GM19395 (cell line): ENCODE data around the gene BARHL2.

Source experiments
- ATAC-seq: cut with Tn5 transposase; IDR thresholded peaks from one replicate; pipeline ENCODE4 v1.9.1; 2021; ENCODE audit warnings: mild to moderate bottlenecking, moderate library complexity; ENCODE audit not compliant: unreplicated experiment

The BARHL2 gene

GRCh38 chr1:90716552-90717355 is at the start of gene BARHL2:
TSS of gene BARHL2 (minus strand) at chr1:90717302. CDS start at chr1:90717195, 107 bp downstream.
- no peak for ATAC-seq

- no peak for ATAC-seq
Observed at GRCh38 chr1:90763930-90764329, 46.8 kb upstream of the BARHL2 start.

GRCh38 chr1:90763506-90763905 is 46.4 kb upstream of the BARHL2 start:
- no peak for ATAC-seq

- ATAC-seq = no peak
Observed at GRCh38 chr1:90761781-90762589, 44.9 kb upstream of the BARHL2 start.

GRCh38 chr1:90761156-90761555 is 44.1 kb upstream of the BARHL2 start:
- no peak for ATAC-seq

GRCh38 chr1:90753556-90753955 is 36.5 kb upstream of the BARHL2 start:
- no peak for ATAC-seq

- no peak for ATAC-seq
Observed at GRCh38 chr1:90748668-90749067, 31.6 kb upstream of the BARHL2 start.

GRCh38 chr1:90746857-90747256 is 29.8 kb upstream of the BARHL2 start:
- ATAC-seq = no peak

GRCh38 chr1:90745972-90746371 is 28.9 kb upstream of the BARHL2 start:
- no peak for ATAC-seq

GRCh38 chr1:90732136-90732535 is 15.0 kb upstream of the BARHL2 start:
- ATAC-seq = no peak

- ATAC-seq = no peak
Observed at GRCh38 chr1:90731382-90732050, 14.4 kb upstream of the BARHL2 start.

GRCh38 chr1:90730243-90731022 is 13.3 kb upstream of the BARHL2 start:
- ATAC-seq = no peak

GRCh38 chr1:90729504-90730242 is 12.6 kb upstream of the BARHL2 start:
- ATAC-seq = no peak

GRCh38 chr1:90728502-90729287 is 11.6 kb upstream of the BARHL2 start:
- no peak for ATAC-seq

GRCh38 chr1:90727917-90728501 is 10.9 kb upstream of the BARHL2 start:
- no peak for ATAC-seq

- ATAC-seq = no peak
Observed at GRCh38 chr1:90726986-90727480, 9.9 kb upstream of the BARHL2 start.

- no peak for ATAC-seq
Observed at GRCh38 chr1:90726425-90726985, 9.4 kb upstream of the BARHL2 start.

GRCh38 chr1:90725657-90726424 is 8.7 kb upstream of the BARHL2 start:
- ATAC-seq = no peak
